ENCODE results near the gene ATP2C2.

ATP2C2 gene

DNA sequence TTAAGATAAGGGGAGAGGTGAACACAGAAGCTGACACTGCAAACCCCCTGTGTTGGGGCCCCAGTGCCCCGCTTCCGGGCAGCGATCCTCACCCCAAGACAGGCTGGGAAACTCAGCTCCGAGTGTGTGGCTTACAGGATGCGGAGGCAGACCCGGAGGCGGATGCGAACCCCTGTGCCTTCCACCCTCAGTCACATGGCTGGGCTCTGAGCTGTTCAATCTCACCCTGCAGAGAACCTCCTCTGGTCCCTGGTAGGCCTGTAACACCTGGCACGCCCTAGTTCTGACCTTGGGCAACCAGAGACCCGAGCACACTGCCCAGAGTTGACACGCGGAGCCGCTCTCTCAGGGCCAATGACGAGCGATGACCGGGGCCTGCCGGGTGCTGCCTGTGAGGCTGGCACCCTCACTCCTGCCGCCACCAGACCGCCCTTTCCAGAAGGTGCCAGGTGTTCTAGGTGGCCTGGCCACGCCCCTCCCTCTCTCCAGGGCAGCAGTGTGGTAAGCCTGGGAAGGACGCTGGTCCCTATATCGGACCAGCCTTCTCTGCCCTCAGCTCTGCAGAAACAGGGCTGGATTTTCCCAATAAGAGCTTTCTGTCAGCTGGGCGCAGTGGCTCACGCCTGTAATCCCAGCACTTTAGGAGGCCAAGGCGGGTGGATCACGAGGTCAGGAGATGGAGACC, 112.9 kb downstream of the ATP2C2 start:
- no peak for DNase-seq

DNA sequence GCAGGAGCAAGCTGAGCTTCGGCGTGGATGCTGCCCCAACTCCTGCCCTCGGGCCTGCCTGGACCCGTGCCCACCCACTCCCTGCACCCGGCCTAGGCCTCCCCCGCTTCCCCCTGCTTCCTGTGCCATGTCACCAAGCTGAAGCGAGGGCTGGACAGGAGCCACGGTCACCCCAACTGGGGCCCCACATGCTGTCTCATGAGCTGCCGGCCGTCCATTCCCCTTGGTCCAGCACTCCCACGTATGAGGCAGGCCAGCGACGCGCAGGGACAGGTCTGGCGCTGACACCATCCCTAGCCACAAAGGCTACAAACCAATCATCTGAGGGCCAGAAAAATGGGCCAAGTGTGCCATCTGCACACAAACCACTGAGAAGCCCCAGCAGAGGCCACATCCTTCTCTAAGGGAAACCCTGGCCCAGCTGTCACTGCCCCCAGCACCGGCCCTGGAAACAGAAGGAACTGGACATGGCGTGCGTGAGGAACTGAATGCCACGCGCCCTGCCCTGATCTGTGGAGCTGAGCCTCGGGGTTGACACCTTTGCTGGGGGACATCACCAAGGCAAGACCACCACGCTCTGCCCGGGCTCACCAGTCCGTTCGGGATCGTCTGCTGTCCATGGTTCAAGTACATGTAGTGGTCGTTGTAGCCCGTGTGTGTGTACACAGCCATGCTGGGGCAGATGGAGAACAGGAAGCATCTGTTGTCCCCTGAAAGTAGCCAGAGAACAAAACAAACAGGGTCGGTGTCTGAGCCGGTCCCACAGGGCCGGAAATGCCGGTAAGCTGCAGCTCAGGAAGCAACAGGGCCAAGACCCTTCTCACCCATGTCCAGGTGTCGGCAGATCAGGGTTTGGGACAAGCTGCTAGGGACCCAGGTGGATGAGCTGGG, 113.9 kb downstream of the ATP2C2 start:
- no peak for DNase-seq

DNA sequence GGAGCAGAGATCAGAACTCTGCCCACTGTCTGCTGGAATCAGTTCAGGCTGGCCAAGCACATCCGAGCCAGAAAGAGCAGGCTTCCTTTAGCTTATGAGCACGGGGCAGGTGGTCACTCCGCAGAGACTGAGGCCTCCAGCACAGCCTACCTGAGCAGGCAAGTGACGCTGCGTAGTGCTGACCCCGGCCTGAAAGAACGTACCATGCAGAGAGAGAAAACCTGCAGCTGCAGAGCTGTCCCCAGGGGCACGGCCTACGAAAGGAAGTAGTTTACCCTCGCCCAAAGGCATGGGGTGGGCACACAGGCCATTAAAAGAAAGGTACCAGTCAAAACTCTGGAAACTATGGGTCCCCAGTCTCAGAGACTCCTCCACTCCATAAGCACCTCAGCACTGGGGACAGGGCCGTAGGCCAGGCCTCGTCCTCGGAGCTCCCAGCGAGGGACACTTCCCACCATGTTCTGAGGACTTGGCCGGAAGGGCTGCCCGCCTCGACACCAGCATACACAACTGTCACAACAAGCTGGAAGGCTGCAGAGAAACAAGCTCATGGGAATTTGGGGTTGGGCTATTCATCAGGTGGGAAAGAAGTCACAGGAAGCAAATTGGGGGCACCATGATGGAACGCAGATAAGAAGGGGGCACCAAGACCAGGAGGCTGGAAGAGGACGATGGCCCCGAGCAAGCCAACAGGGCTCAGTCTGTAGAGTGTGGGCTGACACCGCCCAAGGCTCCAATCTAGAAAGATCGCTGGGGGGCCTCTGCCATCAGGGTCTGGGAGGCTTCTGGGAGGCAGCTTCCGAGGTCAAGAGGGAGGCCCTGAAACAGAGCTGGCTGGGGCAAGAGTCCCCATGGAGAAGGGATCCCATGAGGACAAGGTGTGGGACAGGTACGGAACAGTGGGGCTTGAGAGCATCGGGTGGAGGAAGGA, 114.9 kb downstream of the ATP2C2 start:
- DNase-seq: no peak

DNA sequence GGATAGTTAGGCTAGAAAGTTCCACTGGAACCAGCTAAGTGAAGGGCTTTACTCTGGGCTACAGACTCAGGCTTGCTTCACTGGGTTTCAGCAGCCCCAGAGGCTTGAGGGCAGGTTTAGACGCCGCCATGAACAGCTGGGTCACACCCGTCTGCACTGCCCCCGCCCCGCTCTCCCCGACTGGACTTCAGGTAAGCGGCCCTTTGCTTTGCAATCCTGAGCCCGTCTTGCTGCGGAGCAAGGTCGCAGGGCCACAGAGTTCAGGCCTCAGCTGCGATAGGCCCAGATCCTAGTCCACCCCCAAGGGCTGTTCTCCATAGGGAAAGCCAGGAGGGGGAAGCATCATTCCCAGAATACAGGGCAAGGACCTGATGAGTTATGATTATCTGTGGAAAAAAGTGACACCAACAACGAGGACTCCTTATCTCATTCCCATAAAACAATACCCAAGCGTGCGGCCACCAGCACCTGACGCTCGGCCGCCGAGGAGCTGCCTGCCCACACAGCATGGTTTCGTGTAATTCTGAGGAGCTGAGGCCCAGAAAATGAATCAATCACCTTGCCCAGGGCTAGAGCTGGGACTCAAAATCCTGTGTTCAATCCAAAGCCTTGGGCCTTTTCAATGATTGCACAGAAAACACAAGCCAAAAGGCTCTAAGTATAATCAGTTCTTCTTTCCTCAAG, 115.7 kb downstream of the ATP2C2 start:
- DNase-seq: no peak

DNA sequence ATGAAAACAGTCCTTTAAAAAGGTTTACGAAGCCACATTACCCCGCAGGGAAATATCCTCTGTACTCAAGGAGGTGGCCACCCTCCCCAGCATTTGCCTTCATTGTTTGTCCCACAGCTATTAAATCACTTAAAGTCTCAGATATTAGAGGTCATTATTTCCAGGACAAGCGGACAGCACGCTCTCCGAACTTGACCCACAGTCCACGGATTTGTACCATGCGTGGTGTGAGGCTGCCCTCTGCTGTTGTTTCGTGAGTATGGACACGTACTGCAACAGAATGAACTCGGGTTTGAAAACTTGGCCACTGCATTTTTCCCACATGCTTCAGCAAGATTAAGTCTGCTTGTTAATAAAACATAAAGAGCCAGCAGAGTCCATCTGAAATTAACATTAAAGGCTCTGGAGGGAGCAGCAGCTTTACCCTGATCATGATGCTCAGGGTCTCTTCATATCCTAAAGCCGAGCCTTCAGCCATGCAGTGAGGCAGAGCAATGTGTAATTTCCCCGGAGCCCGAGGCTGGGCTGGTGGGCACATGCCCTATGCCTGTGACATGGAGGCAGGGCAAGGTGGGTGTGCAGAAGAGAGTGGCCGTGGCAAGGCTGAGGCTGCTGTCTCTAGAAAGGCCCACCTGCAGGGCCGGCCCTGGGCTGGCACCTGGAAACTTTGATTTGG, 116.4 kb downstream of the ATP2C2 start:
- DNase-seq: peak; percentile 17

DNA sequence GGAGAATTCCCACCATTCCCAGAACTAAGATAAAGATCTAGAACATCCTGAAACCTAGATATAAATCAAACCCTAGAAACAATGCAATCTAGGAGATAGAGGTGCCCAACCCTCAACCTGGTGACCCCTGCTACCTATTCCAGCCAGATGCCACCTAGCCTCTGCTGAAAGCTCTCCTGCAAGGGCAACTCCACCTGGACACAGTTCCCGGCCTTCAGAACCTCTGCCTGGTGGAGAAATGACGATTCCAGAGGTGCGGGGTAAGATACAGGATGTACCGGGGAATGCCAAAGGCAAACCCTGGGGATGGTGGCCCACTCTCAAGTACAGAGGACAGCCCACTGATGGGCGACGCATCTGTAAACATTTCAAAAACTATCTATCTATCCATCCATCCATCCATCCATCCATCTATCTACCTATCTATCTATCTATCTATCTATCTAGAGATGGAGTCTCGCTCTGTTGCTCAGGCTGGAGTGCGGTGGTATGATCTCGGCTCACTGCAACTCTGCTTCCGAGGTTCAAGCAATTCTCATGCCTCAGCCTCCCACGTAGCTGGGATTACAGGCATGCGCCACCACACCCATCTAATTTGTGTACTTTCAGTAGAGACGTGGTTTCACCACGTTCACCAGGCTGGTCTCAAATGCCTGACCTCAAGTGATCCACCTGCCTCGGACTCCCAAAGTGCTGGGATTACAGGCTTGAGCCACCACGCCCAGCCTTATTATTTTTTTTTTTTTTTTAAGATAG, 117.1 kb downstream of the ATP2C2 start:
- no peak for DNase-seq

DNA sequence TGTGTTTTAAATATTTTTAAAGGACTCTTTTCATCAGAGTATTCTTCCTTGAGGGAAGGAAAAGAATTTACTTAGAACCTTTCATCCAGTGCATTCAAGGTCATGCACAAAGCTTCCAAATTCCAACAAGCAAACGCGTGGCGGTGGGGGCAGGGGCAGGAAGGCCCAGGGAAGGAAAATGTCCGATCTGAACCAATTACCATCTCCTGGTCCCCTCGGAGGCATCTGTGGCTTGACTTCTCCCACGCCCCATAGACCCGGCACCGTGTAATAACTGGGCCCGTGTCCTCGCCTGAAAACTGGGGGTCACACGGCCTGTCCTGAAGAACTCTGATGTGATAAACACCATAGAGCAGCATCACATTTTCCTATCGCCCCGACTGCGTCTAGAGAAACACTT, 117.8 kb downstream of the ATP2C2 start:
- DNase-seq: no peak

DNA sequence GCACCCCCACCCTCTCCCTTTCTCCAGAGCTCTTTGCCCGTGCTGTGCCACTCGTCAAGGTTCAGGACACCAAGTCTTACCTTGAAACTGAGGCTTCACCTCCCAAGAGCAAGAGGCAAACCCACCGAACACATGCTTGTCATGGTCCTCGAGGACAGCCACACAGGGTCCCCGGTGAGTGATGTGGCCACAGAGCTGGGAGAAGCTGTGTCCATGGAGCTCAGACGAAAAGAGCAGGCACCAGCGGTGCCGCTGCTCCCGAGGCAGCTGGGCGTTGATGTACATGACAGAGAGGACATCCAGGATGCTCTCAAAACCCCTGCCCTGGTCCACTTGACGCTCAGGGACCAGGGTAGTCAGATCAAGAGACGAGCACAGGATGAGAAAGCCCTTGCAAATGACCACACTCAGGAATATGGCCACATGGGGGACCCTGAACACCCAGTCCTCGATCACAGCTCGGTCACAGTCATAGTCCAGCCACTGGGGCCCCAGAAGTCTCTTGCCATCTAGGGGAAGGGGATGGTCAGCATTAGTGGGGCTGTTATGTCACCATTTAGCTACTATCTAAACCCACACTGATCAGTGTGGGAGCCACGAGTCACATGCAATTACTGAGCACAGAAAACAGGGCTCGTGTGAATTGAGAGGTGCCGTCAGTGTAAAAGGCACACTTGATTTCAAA, 118.4 kb downstream of the ATP2C2 start:
- no peak for DNase-seq

DNA sequence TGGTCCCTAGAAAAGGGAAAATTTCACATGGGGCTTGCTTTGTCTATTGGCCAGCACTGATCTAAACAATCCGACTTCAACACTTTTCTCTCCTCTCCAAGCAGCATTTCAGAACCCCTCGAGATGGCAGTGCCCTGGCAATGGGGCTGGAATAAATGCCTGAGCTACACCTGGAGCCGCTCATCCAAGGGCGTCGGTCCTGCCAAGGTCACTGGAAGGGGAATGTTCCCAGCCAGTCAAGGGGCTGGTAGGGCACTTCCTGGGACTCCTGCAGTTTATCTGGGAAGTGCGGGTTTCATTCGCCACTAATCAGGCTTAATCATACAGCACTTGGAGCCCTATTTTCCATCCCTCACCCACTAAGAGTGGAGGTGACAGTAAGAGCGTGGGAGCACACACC, 119.0 kb downstream of the ATP2C2 start:
- no peak for DNase-seq

DNA sequence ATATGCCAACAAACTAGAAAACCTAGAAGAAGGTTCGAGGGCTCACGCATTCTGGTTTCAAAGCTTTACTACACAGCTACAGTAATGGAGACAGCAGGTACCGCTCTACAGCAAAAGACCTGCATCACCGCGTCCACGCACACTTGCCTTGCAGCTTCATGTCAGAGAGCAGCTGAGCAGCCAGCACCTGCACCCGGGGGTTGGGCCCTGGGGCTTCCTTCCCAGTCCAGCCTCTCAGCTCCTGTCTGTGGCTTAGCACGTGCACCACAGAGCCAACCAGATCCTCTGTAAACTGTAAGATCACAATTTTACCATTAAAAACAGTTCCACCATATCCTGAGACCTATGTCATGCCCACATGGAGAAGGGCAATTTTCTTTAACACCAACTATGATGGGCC, 120.8 kb downstream of the ATP2C2 start:
- DNase-seq: no peak

DNA sequence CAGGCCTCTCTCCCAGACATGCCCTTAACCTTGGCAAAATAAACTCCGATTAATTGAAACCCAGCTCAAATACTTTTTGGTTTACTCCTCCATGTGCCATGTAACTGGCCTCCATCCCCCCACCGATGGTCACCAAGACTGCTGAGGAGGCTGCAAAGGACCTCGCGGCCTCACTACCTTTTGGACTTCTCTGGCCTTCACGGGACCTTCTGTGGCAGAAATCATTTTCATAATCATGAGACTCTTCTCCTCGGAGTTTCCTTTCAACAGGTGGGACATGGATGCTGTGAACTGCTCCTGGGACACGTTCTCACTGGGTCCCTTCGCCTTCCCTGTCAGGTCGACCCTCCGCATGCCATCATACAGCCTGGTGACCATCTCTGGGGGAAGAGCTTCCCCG, 127.2 kb downstream of the ATP2C2 start:
- no peak for DNase-seq

DNA sequence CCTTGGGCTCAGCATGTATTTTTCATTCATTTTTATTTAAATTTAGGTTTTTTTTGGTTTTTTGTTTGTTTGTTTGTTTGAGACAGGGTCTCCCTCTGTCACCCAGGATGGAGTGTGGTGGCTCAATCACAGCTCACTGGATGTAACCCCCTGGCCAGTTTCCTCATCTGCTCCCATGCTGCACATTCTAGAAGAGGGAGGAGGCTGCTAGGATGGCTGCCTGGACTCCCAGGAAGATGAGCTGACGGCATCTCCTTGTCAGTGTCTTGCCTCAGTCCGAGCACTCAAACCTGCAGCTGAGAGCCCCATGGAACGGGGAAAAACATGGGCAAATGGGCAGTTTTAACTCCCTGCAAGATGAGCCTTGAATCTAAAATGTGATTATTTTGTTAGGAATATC, 128.7 kb downstream of the ATP2C2 start:
- DNase-seq: no peak

DNA sequence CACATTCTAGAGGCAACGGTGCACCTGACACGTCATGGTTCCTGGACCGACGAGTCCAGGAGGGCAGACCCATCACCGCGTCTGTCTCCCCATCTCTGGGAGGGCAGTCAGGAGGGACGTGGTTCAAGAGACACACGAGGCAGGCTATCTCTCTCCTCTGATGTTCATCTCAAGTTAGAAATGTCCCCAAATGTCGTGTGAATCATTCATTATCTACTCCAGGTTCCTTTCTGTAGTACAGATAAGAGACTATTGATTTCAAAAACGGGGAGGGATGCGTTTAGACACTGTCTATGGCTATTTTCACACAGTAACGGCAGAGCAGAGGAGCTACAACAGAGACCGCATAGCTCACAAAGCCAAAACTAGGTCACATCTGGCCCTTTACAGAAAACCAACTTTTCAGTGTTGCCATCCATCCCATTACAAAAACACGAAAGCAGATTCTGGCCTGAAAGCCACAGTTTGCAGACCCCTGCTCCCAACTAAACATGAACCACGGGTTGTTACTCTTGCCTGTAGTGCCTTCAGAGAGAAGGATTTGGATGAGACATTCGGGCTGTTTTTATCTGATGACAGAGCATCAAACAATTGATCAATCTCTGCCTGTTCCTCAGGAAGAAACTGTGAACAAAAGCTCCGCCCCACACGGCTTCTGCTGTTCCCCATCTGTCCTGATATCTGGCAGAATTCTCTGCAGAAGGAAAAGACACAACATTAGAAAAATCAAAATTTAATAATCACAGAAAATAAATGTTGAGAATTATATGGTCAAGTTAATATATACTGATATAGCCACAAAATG, 129.3 kb downstream of the ATP2C2 start:
- no peak for DNase-seq

DNA sequence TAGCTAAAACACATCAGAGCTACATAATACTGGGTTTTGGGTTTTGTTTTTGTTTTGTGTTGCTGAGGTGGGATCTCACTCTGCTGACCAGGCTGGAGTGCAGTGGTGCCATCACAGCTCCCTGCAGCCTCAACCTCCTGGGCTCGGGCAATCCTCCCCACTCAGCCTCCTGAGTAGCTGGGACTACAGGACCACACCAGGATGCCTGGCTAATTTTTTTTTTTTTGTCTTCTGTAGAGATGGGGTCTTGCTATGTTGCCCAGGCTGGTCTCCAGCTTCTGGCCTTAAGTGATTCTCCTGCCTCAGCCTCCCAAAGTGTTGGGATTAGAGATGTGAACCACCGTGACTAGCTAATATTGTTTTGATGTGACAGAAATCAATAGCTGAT, 129.9 kb downstream of the ATP2C2 start:
- no peak for DNase-seq

DNA sequence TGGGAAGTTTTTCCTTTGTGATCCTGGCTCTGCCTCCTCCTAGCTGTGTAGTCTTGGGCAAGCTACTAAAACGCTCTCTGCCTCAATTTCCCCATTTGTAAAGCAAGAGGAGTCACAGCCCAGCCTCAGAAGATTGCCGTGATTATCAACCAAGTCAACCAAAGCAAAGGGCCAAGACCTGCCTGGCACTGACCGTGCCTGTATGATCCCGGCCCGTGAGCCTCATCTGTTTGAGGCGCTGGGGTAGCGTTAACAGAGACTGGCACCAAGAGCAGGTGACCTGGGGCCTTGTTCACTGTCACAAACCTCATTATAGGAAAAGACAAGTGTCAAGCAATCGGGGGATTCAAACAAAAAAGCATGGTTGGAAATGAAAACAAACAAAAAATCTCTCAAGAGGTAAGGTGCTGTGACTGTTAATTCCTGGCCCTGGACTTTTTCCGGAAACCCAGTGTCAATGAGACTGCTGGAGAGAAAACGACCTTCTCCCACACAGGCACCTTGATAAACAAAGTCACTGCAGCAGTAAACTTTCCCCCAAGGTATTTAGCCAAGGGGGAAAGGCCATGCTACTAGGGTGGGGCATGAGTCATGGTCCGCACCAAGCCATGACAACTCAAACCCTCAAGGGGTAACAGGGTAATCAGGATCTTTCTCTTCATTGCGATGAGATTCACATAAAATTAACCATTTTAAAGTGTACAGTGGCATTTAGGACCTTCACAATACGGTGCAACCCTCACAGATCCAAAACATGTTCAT, 130.7 kb downstream of the ATP2C2 start:
- DNase-seq: no peak

DNA sequence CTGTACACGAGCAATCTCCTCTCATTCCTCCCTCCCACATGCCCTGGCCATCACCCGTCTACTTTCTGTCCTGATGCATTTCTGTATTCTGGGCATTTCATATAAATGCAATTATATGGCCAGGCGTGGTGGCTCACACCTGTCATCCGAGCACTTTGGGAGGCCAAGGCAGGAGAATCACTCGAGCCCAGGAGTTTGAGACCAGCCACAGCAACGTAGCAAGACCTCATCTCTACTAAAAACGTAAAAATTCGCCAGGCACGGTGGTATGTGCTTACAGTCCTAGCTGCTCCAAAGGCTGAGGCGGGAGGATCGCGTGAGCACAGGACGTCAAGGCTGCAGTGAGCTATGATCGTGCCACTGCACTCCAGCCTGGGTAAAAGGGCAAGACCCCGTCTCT, 131.3 kb downstream of the ATP2C2 start:
- no peak for DNase-seq

DNA sequence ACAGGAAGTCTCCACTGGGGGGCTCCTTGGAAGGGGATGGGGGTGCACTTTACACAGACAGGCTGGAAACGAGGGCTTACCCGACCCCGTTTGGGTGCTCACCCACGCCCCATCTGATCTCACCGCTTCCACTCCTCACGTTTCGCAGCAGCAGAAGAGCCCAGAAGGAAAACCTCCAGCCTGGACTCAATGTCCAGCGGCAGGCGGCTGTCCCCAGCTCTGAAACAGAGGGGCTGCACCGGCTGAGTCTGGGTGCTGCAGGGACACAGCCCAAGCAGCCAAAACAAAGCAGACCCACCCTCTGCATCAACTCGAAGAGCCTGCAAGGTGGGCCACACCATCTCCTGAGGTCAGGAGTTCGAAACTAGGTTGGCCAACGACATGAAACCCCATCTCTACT, 132.2 kb downstream of the ATP2C2 start:
- no peak for DNase-seq

DNA sequence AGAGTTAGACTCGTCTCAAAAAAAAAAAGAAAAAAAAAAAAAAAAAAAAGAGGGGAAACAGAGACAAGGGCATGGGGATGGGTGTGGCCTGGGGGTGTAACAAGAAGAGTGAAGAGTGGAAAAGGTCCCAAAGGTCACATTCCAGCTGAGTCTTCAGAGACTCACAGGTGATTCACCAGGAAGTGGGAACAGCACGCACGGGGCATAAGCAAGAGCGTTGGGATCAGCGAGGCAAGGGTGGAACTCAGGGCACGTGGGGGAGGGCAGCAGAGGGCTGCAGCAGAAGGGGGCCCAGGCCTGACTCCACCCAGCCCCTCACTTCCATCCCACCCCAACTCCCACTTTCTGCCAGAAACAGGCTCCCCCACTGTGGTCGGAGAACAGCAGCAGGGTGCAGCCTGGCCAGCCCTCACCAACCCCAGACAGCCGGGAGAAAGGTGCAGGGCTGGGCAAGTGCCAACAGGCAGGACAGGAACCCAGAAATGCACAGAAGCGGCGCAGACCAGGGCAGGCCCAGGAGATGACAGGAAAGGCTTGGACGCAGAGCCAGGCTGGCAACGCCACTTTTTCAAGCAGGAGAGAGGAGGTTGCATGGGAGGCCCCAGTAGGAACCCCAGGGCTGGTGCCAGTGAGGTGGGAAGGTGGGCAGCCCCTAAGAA, 132.9 kb downstream of the ATP2C2 start:
- DNase-seq: no peak

DNA sequence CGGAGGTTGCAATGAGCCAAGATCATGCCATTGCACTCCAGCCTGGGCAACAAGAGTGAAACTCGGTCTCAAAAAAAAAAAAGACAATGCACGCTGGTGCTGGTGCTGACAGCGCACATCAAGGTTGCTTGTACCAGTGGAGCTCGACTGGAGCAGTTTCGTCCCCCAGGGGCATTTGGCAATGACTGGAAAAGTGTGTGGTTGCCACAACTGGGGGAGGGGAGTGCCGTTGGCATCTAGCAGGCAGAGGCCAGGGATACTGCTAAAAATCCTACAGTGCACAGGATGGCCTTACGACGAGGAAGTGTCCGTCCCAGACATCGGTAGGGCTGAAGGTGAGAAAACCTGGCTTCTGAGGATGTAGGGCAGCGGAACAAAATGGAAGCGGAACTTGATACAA, 133.7 kb downstream of the ATP2C2 start:
- DNase-seq: no peak

All from NCI-H345 (cell line).